ENCODE results near the gene DDX20.

DNA sequence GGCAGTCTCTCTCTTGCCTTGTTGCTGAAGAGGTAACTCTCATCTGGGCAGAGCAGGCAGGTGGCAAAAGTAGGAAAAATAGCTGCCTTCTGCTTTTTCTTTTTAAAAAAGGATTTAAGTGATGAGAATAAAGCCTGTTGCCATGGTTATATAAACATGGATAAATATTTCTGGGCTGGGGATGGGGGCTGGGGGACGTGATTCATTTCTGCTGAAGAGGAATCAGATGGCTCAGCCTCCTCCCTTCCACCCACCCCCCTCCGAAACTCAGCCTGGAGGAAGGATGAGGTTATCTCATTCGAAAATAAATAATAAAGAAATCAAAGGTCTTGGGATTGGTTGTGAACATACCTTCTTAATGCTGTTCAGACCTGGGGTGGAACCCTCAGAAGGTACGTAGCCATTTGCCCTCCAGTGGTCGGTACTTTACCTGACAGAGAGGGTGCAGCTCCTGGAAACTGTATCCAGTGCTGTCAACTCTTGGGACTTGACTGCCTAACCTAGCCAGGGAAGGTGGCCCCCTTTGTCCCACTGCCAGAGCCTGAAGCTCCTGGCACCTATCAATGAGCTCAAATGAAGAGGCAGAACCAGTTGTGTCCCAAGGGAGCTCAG is 12.7 kb upstream of the DDX20 start:
- no peak for TF ChIP-seq POLR2A (IDR thresholded peaks at IDR 0.05)
- TF ChIP-seq, protein P1, sequence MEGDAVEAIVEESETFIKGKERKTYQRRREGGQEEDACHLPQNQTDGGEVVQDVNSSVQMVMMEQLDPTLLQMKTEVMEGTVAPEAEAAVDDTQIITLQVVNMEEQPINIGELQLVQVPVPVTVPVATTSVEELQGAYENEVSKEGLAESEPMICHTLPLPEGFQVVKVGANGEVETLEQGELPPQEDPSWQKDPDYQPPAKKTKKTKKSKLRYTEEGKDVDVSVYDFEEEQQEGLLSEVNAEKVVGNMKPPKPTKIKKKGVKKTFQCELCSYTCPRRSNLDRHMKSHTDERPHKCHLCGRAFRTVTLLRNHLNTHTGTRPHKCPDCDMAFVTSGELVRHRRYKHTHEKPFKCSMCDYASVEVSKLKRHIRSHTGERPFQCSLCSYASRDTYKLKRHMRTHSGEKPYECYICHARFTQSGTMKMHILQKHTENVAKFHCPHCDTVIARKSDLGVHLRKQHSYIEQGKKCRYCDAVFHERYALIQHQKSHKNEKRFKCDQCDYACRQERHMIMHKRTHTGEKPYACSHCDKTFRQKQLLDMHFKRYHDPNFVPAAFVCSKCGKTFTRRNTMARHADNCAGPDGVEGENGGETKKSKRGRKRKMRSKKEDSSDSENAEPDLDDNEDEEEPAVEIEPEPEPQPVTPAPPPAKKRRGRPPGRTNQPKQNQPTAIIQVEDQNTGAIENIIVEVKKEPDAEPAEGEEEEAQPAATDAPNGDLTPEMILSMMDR (IDR thresholded peaks at IDR 0.05): no peak
